GM18520 (cell line): ENCODE results near the gene NPC1L1.
"Not testable (repeated sequence)": the region's sequence is repeated elsewhere in the genome, so short reads cannot be mapped to it uniquely, and the experiment has no call there.

Source experiments
- ATAC-seq: cut with Tn5 transposase; IDR thresholded peaks from one replicate; pipeline ENCODE4 v1.9.1; 2021; ENCODE audit not compliant: unreplicated experiment

The NPC1L1 gene

DNA sequence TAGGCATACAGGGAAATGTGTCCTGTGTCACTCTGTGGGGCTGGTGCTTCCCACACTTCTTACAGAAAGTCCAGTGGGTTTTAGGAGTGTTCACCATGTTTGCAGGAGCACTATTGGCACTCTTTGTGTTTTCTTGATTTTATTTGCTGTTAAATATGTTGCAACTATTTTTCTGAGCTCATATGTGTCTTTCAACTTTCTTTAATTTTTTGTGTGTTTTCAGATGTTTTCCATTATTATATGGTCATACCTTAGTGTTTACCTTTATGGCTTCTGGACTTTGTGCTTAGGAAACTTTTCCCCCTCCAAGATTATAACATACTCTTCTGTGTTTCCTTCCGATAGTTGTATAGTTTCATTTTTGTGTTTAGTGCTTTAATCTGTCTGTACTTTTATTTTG, 29.9 kb downstream of the NPC1L1 start:
- no peak for ATAC-seq

DNA sequence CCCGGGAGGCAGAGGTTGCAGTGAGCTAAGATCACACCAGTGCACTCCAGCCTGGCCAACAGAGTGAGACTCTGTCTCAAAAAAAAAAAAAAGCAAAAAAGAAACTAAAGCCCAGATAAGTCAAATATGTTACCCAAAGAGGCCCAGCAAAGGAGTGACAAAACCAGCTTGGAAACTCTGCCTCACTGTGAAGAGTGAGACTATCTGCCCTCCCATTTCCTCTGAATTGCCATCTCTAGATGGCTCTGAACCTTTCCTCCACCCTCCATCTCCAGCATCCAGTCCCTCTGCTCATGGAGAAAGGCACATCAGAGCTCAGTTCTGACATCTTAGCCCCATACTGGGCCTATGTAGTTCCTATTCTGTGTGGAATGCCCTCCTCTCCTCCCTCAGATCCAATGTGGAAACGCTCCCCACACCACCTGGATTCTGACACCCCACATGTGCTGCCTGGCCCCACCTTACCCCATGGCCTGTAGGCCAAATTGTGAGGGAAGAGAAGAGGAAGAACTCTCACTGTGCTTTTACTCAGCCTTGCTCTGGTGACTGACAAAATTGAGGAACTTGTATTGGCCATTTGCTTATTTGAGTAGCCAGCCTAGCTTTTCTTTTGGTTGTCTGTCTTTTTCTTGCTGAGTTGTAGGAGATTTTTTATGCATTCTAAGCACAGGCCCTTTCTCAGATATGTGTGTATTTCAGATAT, 32.7 kb downstream of the NPC1L1 start:
- no peak for ATAC-seq

GRCh38 chr7:44506592-44507288, 34.4 kb downstream of the NPC1L1 start:
- not testable (repeated sequence) for ATAC-seq

DNA sequence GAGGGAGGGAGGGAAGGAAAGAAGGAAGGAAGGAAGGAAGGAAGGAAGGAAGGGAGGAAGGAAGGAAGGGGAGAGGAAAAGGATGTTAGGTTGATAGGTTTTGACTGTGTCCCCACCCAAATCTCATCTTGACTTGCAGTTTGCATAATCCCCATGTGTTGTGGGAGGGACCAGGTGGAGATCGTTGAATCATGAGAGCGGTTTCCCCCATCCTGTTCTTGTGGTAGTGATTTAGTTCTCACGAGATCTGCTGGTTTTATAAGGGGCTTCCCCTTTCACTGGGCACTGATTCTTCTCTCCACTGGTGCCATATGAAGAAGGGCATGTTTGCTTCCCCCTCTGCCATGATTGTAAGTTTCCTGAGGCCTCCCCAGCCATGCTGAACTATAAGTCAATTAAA, 35.5 kb downstream of the NPC1L1 start:
- ATAC-seq: no peak

DNA sequence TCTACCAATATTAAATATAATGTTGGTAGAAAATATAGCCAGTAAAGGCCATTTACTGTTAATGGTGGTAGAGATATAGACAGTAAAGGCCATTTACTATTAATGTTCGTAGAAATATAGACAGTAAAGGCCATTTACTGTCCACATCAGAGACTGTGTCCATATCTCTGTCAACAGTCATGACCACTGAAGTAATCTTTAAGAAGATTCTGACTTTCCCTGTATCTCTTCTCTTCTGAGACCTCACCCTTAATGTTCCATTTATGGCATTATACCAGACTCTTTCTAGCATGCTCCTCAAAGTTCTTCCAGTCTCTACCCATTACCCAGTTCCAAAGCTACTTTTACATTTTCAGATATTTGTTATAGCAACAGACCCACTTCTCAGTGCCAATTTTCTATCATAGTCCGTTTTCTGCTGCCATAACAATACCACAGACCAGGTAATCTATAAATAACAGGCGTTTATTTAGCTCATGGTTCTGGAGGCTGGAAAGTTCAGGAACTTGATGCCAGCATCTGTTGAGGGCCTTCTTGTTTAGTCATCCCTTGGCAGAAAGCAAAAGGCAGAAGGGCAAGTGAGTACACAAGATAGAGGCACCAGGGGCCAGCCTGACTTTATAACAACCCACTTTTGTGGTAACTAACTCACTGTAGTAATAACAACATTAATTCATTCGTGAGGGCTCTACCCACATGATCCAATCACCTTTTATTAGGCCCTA, 42.7 kb downstream of the NPC1L1 start:
- ATAC-seq: no peak

DNA sequence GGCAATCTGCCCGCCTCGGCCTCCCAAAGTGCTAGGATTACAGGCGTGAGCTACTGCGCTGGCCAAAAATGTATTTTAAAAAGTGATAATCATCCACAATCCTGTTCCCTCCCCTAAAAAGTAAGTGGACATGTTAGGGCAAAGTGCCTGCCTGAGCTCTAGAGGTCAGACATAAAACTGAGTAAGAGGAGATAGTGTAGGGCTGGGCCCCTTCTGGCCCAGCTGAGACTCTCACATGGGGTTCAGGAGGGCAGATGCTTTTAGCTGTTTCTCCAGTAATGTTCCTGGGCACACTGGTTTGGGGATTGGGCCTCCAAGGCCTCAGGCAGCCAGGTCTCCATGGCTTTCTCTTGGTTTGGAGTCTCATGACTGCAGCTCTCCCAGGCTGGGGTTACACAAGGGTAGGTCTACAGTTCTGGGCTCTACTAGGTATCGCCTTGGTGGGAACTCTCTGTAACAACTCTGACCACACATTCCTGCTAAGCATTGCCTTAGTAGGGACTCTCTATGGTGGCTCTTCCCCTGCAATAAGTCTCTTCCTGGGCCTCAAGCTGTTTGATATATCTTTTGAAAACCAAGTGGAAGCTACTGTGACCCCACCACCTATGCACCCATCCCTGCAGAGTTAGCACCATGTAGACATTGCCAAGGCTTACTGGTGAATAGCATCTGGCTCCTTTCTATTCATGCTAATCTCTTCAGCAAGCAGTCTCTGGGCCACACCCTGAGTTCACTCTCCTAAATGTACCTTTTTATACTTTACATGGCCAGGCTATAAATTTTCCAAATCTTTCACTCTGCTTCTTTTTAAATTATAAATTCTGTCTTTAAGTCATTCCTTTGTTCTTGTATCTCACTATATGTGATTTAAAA, 43.7 kb downstream of the NPC1L1 start:
- no peak for ATAC-seq

DNA sequence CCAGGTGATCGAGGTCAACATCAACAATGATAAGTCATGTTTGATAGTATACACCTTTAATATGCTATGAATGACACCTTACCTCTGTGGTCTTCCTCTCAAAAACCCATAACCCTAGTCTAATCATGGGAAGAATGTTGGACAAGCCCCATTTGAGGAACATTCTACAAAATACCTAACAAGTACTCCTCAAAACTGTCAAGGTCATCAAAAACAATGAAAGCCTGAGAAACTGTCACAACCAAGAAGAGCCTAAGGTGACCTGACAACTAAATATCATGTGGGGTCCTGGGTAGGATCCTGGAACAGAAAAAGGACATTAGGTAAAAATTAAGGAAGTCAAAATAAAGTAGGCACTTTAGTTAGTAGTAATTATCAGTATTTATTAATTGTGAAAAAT, 44.7 kb downstream of the NPC1L1 start:
- no peak for ATAC-seq

DNA sequence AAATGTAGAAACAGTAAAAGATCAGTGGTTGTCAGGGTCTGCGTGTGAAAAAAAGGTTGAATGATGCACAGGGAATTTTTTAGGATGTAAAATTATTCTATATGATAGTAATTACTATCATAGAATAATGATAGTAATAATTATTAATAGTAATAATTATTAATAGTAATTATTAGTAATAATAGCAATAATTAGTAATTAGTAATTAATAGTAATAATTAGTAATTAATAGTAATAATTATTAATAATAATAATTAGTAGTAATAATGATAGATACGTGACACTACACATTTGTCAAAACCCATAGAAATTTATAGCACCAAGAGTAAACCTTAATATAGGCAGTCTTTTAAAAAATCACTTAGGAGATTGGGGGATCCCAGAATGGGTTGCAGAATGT, 46.2 kb downstream of the NPC1L1 start:
- no peak for ATAC-seq

DNA sequence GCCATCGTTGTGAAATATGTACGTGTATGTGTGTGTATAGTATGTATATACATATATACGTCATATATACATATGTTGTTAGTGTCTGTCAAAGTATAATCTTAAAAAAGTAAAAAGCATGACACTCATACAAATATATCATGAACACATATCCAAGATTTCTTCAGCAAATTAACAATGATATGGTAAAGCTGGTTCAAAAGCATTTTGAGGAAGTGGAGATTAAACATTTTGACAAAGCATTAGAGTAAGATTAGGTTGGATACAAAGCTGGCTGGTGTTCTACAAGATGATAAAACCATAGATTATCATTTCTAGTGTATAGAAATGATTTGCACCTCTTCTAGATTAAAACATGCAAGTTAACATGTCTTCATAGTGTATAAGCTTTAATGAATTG, 49.9 kb downstream of the NPC1L1 start:
- no peak for ATAC-seq

DNA sequence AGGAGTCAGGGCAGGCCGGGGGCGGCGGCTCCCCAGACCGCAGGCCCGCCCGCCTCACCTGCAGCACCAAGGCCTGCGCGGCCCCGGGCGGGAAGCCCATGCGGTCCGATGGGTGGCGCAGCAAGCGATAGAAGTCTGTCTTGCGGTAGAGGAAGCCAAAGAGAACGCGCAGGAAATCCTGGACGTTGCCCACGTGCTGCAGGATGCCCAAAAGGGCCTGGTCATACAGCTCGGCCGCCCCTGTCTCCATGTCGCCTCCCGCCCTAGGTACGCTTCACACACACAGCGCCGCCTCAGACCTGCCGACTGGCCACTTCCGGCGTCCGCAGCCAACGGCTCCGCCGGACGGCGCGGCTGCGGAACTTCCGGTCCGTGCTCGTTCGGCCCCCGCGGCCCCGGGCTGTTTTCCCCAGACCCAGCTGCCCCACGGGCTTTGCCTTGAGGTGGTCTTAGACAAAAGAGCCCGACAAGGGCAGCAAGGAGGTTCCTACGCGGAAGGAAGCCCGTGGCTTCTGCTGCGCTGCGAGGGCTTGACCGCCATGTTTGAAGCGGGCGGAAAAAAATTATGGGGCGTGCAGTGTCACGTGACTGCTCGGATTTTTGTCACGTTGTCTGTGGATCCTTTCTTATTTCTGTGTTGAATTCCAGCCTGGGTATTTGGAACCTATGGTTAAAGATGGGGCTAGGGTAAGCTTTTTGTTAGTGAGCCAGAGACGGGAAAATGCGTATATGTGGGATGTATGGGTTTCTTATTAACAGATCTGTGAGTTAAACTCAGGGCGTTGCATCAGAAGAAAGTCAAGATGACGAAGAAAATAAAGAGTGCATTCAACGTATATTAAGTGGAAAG, 50.6 kb downstream of the NPC1L1 start, which contains the start of gene NUDCD3:
Gene NUDCD3 (minus strand): TSS at position 308 of the 850 bp plus-strand sequence. CDS start 58 bp downstream, at position 250.
- ATAC-seq: peak; percentile 83

DNA sequence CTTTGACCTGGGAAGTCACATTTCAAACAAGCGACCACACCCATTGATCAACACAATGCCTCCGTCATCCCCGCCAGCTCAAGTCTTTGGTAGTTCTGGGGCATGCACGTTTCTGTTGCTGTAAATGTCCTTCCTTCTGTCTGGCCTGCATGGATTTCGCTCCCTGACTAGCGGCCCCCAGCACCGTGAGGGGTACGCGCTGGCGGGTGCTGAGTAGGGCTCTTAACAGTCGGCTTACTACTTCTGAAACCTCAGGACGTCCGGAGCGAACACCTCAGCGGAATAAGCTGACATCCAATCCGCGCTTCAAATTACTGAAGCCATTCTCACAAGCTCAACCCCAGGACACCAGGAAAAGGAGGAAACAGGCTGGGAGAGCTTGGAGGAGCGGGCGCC, 51.2 kb downstream of the NPC1L1 start:
- ATAC-seq: peak; percentile 4

- ATAC-seq: no peak
These were observed 52.2 kb downstream of the NPC1L1 start for GRCh38 chr7:44488955-44489354.

DNA sequence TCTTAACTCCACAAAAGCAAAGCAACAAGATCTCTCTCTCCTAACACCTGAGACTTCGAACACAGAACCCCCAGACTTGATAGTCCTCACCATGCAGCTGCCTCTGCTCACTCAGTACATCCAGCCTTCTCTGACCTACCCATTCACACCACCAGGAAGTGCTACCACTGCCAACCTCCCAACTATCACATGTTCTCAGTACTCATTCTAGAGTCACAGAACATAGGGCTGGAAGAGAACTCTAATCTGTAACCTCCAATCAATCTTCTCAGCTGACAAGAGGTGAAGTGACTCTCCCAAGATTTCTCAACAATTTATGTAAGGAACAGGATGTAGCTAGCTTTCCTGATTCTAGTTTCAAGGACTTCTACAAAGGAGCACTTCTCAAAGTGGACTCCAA, 54.4 kb downstream of the NPC1L1 start:
- no peak for ATAC-seq

- ATAC-seq: no peak
These were observed 55.1 kb downstream of the NPC1L1 start for GRCh38 chr7:44486001-44486400.

DNA sequence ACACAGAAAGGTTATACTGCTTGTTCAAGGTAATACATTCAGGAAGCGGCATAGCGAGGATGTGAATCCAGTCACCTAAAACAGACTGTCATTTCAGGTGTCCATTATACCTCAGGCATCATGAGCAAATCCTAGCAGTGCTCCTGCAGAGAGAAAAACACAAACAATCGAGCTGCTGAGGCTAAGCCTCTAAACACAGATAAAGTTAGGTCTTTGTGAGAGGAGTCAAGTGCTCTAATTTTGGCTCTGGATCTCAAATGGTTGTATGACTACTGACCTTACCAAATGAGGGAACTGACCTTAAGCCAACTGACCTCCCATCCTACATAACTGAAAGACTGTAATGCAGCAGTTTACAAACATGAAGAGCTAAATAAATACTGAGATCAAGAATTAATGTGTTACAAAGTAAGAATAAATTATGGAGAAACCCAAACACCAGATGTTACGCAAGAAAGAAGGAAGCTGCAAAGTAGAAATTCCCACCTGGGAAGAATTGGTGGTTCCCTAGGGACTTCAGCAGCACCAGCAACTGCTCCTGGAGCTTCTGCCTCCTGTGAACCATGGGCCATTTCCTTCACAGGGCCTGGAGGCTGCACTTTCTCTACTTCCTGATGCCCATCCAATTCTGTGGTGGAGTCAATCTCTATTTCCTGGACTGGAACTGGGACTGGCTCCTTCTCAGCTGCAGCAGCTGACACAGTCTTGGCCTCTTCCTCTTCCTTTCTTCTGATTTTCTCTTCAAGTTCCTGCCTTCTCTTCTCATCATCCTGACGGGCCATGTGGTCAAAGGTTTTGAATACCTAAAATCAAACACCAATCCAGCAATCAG, 56.4 kb downstream of the NPC1L1 start:
- no peak for ATAC-seq

- ATAC-seq: no peak
These were observed 58.3 kb downstream of the NPC1L1 start for GRCh38 chr7:44482502-44483485.

DNA sequence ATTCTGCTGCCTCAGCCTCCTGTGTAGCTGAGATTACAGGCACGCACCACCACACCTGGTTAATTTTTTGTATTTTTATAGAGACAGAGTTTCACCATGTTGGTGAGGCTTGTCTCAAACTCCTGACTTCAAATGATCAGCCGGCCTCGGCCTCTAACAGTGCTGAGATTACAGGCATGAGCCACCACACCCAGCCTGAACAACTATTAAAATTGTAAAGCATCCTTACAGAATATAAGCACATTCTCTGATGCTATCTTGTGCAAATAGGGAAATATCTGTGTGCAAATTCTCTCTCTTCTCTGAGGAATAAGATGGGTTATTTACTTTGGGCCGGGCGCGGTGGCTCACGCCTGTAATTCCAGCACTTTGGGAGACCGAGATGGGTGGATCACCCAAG, 63.2 kb downstream of the NPC1L1 start:
- ATAC-seq: no peak
